ENCODE data around the gene POU2F2. TPM values are rescaled to one million over a fixed set of nuclear protein-coding genes. Genes with fewer than 3 reads are reported as not detected.
"Not testable (repeated sequence)": the region's sequence is repeated elsewhere in the genome, so short reads cannot be mapped to it uniquely, and the experiment has no call there.

Gene POU2F2
- total RNA-seq, 1 donor from 2014 or later = 1.8 TPM

DNA sequence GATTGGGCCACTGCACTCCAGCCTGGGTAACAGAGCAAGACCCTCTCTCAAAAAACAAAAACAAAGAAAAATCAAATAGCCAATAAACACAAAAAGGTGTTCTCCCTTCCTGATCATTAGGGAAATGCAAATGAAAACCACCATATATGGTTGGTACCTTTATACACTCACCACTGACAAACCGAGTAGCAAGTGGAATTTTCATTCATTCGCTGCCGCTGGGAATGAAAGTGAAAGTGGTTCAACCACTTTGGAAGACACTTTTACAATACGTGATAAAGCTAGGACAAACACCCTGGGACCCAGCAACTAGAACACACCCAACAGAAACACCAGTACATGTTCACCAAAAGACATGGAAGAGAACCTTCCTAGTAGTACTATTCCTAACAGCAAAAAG lies 83.3 kb downstream of the POU2F2 start:
- no peak for DNase-seq
- peak; percentile 44 for ATAC-seq
- intact Hi-C loops (cut with micrococcal nuclease) = no loop called here

DNA sequence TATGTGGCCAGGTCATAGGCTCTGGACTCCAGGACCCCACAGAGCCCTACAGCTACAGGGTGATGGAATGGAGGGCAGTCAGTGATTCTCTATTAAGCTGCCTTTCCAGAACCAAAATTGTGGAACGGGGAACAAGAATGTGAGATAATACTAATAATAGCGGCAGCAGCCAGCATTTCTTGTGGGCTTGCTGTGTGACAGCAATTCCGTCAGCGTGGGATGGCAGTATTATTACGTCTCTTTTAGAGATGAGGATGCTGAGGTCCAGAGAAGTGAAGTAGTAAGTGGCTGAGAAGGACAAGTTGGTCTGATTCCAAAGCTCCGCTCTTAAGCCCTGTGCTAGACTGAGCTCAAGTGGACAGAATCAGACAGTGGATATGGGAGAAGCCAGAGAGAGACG lies 86.7 kb downstream of the POU2F2 start:
- DNase-seq = no peak
- intact Hi-C loops (cut with micrococcal nuclease) = no loop called here
- ATAC-seq = no peak

DNA sequence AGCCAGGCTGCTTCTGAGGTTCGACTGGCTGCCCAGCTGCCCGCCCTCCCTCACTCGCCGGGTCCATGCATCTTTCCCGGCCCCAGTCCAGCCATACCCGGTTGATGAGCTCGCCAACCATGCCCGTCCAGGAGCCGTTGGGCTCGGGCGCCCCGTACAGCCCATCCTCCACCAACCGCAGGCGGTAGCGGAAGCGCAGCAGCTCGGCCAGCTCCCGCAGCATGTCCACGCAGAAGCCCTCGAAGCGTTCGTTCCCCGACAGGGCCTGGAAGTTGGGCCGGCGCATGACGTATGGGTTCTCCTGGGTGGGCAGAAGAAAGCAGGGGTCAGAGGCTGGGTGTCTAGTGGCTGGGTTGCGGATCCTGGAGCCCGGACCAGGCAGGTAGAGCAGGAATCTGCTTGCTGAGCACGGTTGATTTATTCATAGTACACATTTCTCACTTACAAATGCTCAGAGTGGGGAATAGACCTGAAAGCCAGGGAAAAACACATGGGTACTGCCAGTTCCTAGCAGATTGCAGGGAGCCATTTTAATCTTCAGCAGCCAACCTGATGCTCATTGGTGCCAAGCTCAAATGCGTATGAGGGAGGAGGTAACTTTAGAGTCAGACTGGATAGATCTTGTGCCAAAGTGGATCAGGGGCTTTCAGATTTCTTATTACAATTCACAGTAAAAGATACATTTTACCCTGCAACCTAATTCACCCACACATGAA lies 89.6 kb downstream of the POU2F2 start:
- ATAC-seq (no peak), DNase-seq (no peak)
- intact Hi-C loops (cut with micrococcal nuclease) = no loop called here

DNA sequence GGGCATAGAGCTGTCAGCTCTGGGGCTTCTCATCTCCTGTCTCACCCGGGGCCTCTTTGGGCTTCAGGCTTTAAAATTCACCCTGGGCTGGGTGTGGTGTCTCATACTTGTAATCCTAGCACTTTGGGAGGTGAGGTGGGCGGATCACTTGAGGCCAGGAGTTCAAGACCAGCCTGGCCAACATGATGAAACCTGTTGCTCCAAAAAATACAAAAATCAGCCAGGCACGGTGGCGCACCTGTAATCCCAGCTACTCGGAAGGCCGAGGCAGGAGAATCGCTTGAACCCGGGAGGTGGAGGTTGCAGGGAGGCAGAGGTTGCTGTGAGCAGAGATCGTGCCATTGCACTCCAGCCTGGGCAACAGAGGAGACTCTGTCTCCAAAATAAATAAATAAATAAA lies 91.8 kb downstream of the POU2F2 start:
- DNase-seq; ATAC-seq; intact Hi-C loops (cut with micrococcal nuclease): not testable (repeated sequence)

DNA sequence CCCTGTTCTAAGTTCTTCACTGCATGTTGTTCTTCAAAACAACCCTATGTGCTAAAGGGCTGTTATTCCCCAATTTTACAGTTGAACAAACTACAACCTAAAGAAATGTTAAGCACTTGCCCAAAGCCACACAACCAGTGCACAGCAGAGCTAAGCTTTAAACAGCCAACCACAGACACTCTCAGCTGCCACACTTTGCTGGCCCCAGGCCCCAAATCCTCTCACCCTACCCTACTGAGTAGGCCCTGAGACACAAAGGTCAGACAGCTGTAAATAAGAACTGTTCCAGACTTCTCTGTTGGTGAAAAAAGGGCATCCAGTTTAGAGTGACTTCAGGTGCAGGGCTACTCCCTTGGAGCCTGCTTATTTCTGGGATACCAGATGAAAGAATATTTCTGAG lies 92.2 kb downstream of the POU2F2 start:
- intact Hi-C loops (cut with micrococcal nuclease) = no loop called here
- no peak for ATAC-seq
- no peak for DNase-seq

DNA sequence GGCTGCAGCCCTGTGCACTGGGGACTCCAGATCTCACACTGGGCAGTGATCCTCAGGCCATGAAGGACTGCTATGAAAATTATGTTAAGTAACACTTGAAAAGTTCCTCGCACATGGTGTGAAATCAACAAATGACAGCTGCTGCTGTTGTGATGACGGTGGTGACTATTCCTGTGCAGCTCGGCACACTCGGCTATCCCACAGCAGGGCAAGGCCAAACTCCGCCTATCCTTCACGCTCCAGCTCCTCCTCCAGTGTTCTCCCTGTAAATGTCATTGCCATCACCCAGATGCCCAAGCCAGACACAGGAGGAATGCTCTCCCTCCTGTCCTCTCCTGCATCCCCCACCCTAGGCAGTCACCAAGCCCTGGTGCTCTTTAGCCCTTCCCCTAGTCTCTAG lies 93.6 kb downstream of the POU2F2 start:
- DNase-seq (peak; percentile 81), ATAC-seq (peak; percentile 92)
- intact Hi-C loops (cut with micrococcal nuclease) = no loop called here

DNA sequence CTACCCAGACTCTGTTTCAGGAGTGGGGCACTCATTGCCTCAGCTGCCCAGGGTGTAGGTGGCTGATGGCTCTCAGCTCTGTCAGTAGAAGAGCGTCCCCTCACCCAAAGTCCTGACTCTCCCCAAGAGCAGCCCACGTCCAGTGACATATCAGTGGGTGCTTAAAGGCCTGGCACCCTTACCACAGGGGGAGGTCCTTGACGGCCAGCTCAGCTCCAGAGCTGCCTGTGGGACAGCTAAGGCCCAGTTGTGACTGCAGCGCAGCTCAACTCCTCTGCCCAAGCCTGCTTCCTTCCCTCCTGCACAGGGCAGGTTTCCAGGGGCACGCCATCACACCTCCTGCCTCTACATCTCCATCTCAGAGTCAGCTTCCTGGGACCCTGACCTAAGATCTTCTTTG lies 94.6 kb downstream of the POU2F2 start:
- peak; percentile 60 for ATAC-seq
- intact Hi-C loops (cut with micrococcal nuclease) = no loop called here
- peak; percentile 51 for DNase-seq

Small RNA genes within 50 kb of the gene (microRNA-seq; reads per million reads assigned to microRNA genes)
- gene MIR4323 (ENCODE audit: borderline number of aligned reads) = not detected

Other genes with a start within 250 kb of the POU2F2 start
- 26.9 TPM for gene ARHGEF1, start 249.3 kb downstream of the POU2F2 start, total RNA-seq
- gene ERFL, start 204.0 kb downstream of the POU2F2 start, total RNA-seq = not detected
- 61.0 TPM for gene RABAC1, start 173.1 kb downstream of the POU2F2 start, total RNA-seq
- 416 TPM for gene ATP1A3, start 138.2 kb downstream of the POU2F2 start, total RNA-seq
- gene GRIK5, start 62.2 kb downstream of the POU2F2 start, total RNA-seq = 5.4 TPM
- gene ZNF574, start 56.3 kb downstream of the POU2F2 start, total RNA-seq = 10.2 TPM
- gene DEDD2, start 85.2 kb upstream of the POU2F2 start, total RNA-seq = 17.2 TPM
- gene ZNF526, start 87.9 kb upstream of the POU2F2 start, total RNA-seq = 6.7 TPM
- 40.0 TPM for gene GSK3A, start 110.2 kb upstream of the POU2F2 start, total RNA-seq
- 46.0 TPM for gene ERF, start 122.7 kb upstream of the POU2F2 start, total RNA-seq
- 37.1 TPM for gene CIC, start 136.8 kb upstream of the POU2F2 start, total RNA-seq
- gene PRR19, start 169.7 kb upstream of the POU2F2 start, total RNA-seq = not detected
- gene PAFAH1B3, start 170.2 kb upstream of the POU2F2 start, total RNA-seq = 2.6 TPM
- 0.64 TPM for gene TMEM145, start 180.9 kb upstream of the POU2F2 start, total RNA-seq
- gene MEGF8, start 193.2 kb upstream of the POU2F2 start, total RNA-seq = 37.4 TPM

Data from left ventricle myocardium superior (tissue), 1 donor.